K562 (cell line): ENCODE measurements around the gene RALA. TPM values are rescaled to one million over a fixed set of nuclear protein-coding genes. Genes with fewer than 3 reads are reported as not detected.

Experiments used
- ATAC-seq: fragments of 200-7000 bp; cut with Tn5 transposase; 3 replicates; pipeline ENCODE4 v1.9.1; 2020; ENCODE audit warnings: moderate library complexity
- BruUV-seq: library from RNA; stranded (reverse); fragments of 400-500 nt; replicated peaks from 2 replicates; lab custom pipeline; 2021; lab: Mats Ljungman, UMichigan
- CTCF ChIA-PET: fragments of 300-600 bp; formaldehyde crosslinking; extraction: SDS; loops from one replicate; lab custom pipeline; 2021; ENCODE audit warnings: low intra/inter-chr PET ratio; lab: Yijun Ruan, JAX
- POLR2A ChIA-PET: fragments of 300-600, 350-650 bp; sonication (Branson Sonifier 250); formaldehyde crosslinking; extraction: SDS; loops from one replicate; lab custom pipeline; 2021; ENCODE audit warnings: antibody characterized with exemption, inconsistent platforms; lab: Yijun Ruan, JAX
- DNase-seq, 4 experiments: peaks; one replicate each; pipeline versions ENCODE4 v3.0.0 to v3.0.0-alpha.2; 2011 to 2018; ENCODE audit warnings: low spot score in 3 of 4, mixed read lengths in 3 of 4; ENCODE audit errors: extremely low read depth in 1 of 4
- FAIRE-seq: peaks from 2 replicates; lab custom pipeline; 2011; peaks lifted over from hg19 to GRCh38; lab: Jason Lieb, UNC
- H2AFZ ChIP-seq: 2 replicates; pipeline ENCODE4 v1.6.0; 2011; ENCODE audit warnings: low read depth, low read length, control low read depth, inconsistent platforms
- H3K27ac ChIP-seq: fragments of 200-600 bp; 3 replicates; pipeline ENCODE4 v1.8.0; 2011; ENCODE audit warnings: low read depth, mild to moderate bottlenecking, control low read depth, inconsistent platforms, low read length, moderate library complexity, mixed read lengths; ENCODE audit errors: extremely low read depth
- H3K27me3 ChIP-seq, 2 experiments: fragments of 300-600 bp in 1 of 2; 2 replicates in 1 of 2; 3 replicates in 1 of 2; pipeline versions ENCODE4 v1.6.0 to v1.8.0; 2011; ENCODE audit warnings: inconsistent platforms in 2 of 2, low read length in 2 of 2, mild to moderate bottlenecking in 1 of 2, mixed read lengths in 1 of 2, moderate library complexity in 1 of 2; ENCODE audit not compliant: control insufficient read depth in 2 of 2, insufficient read depth in 2 of 2
- H3K36me3 ChIP-seq: fragments of 300-600 bp; 3 replicates; pipeline ENCODE4 v1.8.0; 2011; ENCODE audit warnings: mild to moderate bottlenecking, low read length, inconsistent platforms; ENCODE audit not compliant: control insufficient read depth, insufficient read depth
- H3K4me1 ChIP-seq, 2 experiments: fragments of 200-600 bp in 1 of 2; replicated peaks in 1 of 2; 2 replicates in 1 of 2; 3 replicates in 1 of 2; pipeline versions ENCODE4 v1.5.1 to v1.8.0; 2011; ENCODE audit warnings: inconsistent platforms in 2 of 2, low read length in 2 of 2, mild to moderate bottlenecking in 1 of 2, mixed read lengths in 1 of 2, moderate library complexity in 1 of 2; ENCODE audit not compliant: control insufficient read depth in 2 of 2, insufficient read depth in 2 of 2
- H3K4me2 ChIP-seq: 2 replicates; pipeline ENCODE4 v1.6.1; 2011; ENCODE audit warnings: low read length, control low read depth, inconsistent platforms, mixed read lengths; ENCODE audit not compliant: insufficient read depth
- H3K4me3 ChIP-seq: fragments of 200-600 bp; sonication (generic), shearing (Covaris generic); 2 replicates; pipeline ENCODE4 v1.5.1; 2016; ENCODE audit warnings: control low read depth, inconsistent platforms
- H3K79me2 ChIP-seq: fragments of 200-600 bp; 3 replicates; pipeline ENCODE4 v1.8.0; 2011; ENCODE audit warnings: low read length, inconsistent platforms; ENCODE audit not compliant: control insufficient read depth, insufficient read depth
- H3K9ac ChIP-seq, 2 experiments: 2 replicates each; pipeline versions ENCODE4 v1.6.0 to v1.6.1; 2011; ENCODE audit warnings: low read depth in 2 of 2, low read length in 2 of 2, control low read depth in 1 of 2, inconsistent platforms in 1 of 2, mild to moderate bottlenecking in 1 of 2, mixed read lengths in 1 of 2; ENCODE audit not compliant: insufficient read depth in 1 of 2
- H3K9me1 ChIP-seq: one replicate; pipeline ENCODE4 v1.6.0; 2011; ENCODE audit warnings: inconsistent platforms, mild to moderate bottlenecking, low read length, moderate library complexity; ENCODE audit not compliant: control insufficient read depth, insufficient read depth
- H3K9me3 ChIP-seq: replicated peaks from 2 replicates; pipeline ENCODE4 v1.5.1; 2011; ENCODE audit warnings: low read depth, low read length, inconsistent platforms; ENCODE audit not compliant: control insufficient read depth, insufficient read depth
- H4K20me1 ChIP-seq: replicated peaks from 2 replicates; pipeline ENCODE4 v1.6.1; 2011; ENCODE audit warnings: low read length, inconsistent platforms, mixed read lengths; ENCODE audit not compliant: control insufficient read depth, insufficient read depth
- ATF7 ChIP-seq: fragments of 450-650 bp; IDR thresholded peaks from 2 replicates; pipeline ENCODE4 v1.7.1; 2014; ENCODE audit warnings: mild to moderate bottlenecking, moderate library complexity
- CBX5 ChIP-seq: IDR thresholded peaks from 2 replicates; pipeline ENCODE4 v1.6.1; 2014; ENCODE audit warnings: low read depth, borderline replicate concordance
- DPF2 ChIP-seq: fragments of 450-650 bp; IDR thresholded peaks from 2 replicates; pipeline ENCODE4 v1.6.1; 2016
- L3MBTL2 ChIP-seq: fragments of 450-650 bp; IDR thresholded peaks from 2 replicates; pipeline ENCODE4 v1.6.1; 2016; ENCODE audit warnings: mild to moderate bottlenecking, moderate library complexity
- MCM7 ChIP-seq, 2 experiments: fragments of 450-650 bp; IDR thresholded peaks; 2 replicates each; pipeline ENCODE4 v1.6.1; 2016 to 2018
- RBFOX2 ChIP-seq: fragments of 200-400 bp; formaldehyde crosslinking; IDR thresholded peaks from 2 replicates; pipeline ENCODE4 v1.6.1; 2017; ENCODE audit warnings: low read depth, mild to moderate bottlenecking, low read length, moderate library complexity
- ZNF75A ChIP-seq: fragments of 450-650 bp; formaldehyde crosslinking; IDR thresholded peaks from 2 replicates; pipeline ENCODE4 v1.4.0; 2020; ENCODE audit warnings: mild to moderate bottlenecking
- WGBS: fragments of 100-300 bp; shearing (Covaris generic); methylation state at CpG from one replicate; pipeline ENCODE4 v1.1.6; 2016; ENCODE audit warnings: low coverage, mixed read lengths; ENCODE audit not compliant: insufficient coverage; ENCODE audit errors: missing lambda C conversion rate; 5-methylcytosine and 5-hydroxymethylcytosine counted together
- in situ Hi-C: fragments of 300-500 bp; cut with MboI; formaldehyde crosslinking; loops from 4 replicates; pipeline ENCODE4 v1.15.0; 2018; ENCODE audit warnings: inconsistent platforms, mixed read lengths
- intact Hi-C: fragments of 100-400 bp; cut with micrococcal nuclease; formaldehyde crosslinking; loops from 2 replicates; pipeline ENCODE4 v1.14.2; 2022
- polyA plus RNA-seq, 8 experiments: library from polyadenylated mRNA; depleted of rRNA in 4 of 8; stranded (reverse) in 5 of 8; unstranded in 3 of 8; fragments of >200 nt; fragmentation: Nextera tagmentation in 2 of 8; fragmentation: Illumina TruSeq in 1 of 8; extraction: Ambion mirVana in 2 of 8; extraction: Trizol in 1 of 8; gene quantifications; 2 replicates each; pipeline versions ENCODE4 v1.2.1 to v1.2.3, GENCODE V29; 2011 to 2014; ENCODE audit warnings: inconsistent platforms in 1 of 8, missing spikeins in 1 of 8
- total RNA-seq, 7 experiments: library from RNA; depleted of rRNA in 6 of 7; stranded (reverse); fragments of >200 nt in 6 of 7; fragmentation: Illumina TruSeq in 2 of 7; extraction: Trizol in 2 of 7; gene quantifications; 2 replicates each; pipeline versions ENCODE4 v1.2.1 to v1.2.3, GENCODE V29; 2011 to 2021; ENCODE audit warnings: low replicate concordance in 1 of 7

RALA gene
- total and polyA plus RNA-seq, 9 of the 15 experiments (the other 6 are each of a cell fraction or from before 2014, with no cell fraction given), result 7.2 to 28.0 (median 25.7) TPM

DNA sequence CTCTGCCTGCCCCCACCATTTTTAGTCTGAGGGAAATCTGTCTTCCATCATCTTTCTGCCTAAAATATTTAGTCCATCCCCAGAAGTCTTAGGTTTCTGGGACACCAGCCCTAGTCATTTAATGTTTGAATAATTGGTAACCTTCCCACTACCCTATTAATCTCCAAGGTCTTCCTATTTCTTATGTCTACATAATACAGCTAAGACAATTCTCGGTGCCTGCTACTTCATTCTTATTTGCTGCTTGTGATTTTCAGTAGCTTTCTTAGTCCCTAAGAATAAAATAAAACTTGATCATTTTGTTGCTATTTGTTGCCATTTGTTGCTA, 11.1 kb downstream of the RALA start:
- Histone ChIP-seq H3K4me3 (no peak overlapping the region), H3K9ac (no peak overlapping the region), H3K9me3 (no peaks in the 10 kb centered on the region), H2AFZ (no peak overlapping the region), H3K4me2 (no peak overlapping the region), H3K27ac (no peak overlapping the region), H3K79me2 (peaks cover 53% of the 10 kb centered on the region), H3K4me1 (peaks cover 0 to 7% of the 10 kb centered on the region in 2 experiments; a peak in 2 of 5 replicates), H3K36me3 (peaks cover 22% of the 10 kb centered on the region; the same call in 2 of the 3 replicates), H3K9me1 (no peaks in the 10 kb centered on the region), H4K20me1 (0 out of 2 replicates have a peak, but pooled peaks cover 3% of the 10 kb centered on the region), H3K27me3 (no peaks in the 10 kb centered on the region)
- WGBS, result 92% methylated on average over 1 of the region's 1 CpG
- in situ Hi-C loops, result no loop called here
- no TSS peak for BruUV-seq
- ChIA-PET POLR2A (interaction anchor here (0.6 to 0.8 kb wide), 2 partner anchors 24 to 46 kb away, joined by 3 read pairs; no protein-coding TSS in a partner anchor), CTCF (no interaction called here)
- ATAC-seq (no peak), DNase-seq (no peak), FAIRE-seq (no peak)
- TF ChIP-seq ATF7 (no peak), MCM7 (IDR thresholded peaks at IDR 0.05) (no peak), RBFOX2 (no peak)
- intact Hi-C loops, result no loop called here

DNA sequence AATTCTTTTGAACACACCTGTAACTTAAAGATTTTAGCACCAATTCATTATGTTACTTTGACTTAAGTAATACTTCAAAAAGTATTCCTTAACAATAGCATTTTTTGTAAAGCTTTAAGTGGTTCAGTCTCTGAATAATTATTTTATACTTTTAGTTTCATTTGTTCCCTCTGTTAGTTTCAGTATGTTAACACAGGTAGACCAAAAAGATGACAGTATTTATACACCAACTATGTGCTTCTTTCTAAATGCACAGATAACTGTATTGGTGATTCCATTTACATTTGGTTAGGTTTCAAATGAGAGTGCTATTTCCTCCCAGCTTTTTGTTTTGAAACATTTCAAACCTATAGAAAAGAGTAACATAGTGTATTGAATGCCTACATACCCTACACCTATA, 14.0 kb downstream of the RALA start:
- H3K27ac ChIP-seq, result no peak overlapping the region
- no TSS peak for BruUV-seq
- in situ Hi-C loops, result no loop called here
- H3K4me3 ChIP-seq, result no peak overlapping the region
- H3K36me3 ChIP-seq, result peaks cover 11% of the 10 kb centered on the region; the same call in 2 of the 3 replicates
- CTCF ChIA-PET, result no interaction called here
- no peak overlapping the region for H2AFZ ChIP-seq
- H3K9ac ChIP-seq, result no peak overlapping the region
- H3K9me1 ChIP-seq, result no peaks in the 10 kb centered on the region
- 0 out of 2 replicates have a peak, but pooled peaks cover 3% of the 10 kb centered on the region for H4K20me1 ChIP-seq
- no peak for FAIRE-seq
- peaks cover 66% of the 10 kb centered on the region for H3K79me2 ChIP-seq
- TF ChIP-seq CBX5 (no peak), ZNF75A (CRISPR knock-in tag) (no peak), L3MBTL2 (no peak), DPF2 (no peak)
- TF ChIP-seq, all 486 proteins: peak for 0
- Histone ChIP-seq H3K27me3 (no peaks in the 10 kb centered on the region), H3K4me2 (no peak overlapping the region), H3K4me1 (peaks cover 0 to 16% of the 10 kb centered on the region in 2 experiments; a peak in 2 of 5 replicates), H3K9me3 (no peaks in the 10 kb centered on the region)
- intact Hi-C loops, result no loop called here
- ATAC-seq (no peak), DNase-seq (no peak)
- POLR2A ChIA-PET, result interaction anchor here (1.1 to 1.2 kb wide), 2 partner anchors 10 to 13 kb away, joined by 3 to 4 read pairs; no protein-coding TSS in a partner anchor
